COR-L47 (cell line): Measurements from ENCODE around the gene TSPAN16.
"Not testable (repeated sequence)": the region's sequence is repeated elsewhere in the genome, so short reads cannot be mapped to it uniquely, and the experiment has no call there.

ENCODE experiments used
- DNase-seq: peaks from one replicate; lab custom pipeline; 2025; lab: John Stamatoyannopoulos, UW

Gene TSPAN16

GRCh38 chr19:11345122-11345803, 49.3 kb downstream of the TSPAN16 start:
- no peak for DNase-seq

DNA sequence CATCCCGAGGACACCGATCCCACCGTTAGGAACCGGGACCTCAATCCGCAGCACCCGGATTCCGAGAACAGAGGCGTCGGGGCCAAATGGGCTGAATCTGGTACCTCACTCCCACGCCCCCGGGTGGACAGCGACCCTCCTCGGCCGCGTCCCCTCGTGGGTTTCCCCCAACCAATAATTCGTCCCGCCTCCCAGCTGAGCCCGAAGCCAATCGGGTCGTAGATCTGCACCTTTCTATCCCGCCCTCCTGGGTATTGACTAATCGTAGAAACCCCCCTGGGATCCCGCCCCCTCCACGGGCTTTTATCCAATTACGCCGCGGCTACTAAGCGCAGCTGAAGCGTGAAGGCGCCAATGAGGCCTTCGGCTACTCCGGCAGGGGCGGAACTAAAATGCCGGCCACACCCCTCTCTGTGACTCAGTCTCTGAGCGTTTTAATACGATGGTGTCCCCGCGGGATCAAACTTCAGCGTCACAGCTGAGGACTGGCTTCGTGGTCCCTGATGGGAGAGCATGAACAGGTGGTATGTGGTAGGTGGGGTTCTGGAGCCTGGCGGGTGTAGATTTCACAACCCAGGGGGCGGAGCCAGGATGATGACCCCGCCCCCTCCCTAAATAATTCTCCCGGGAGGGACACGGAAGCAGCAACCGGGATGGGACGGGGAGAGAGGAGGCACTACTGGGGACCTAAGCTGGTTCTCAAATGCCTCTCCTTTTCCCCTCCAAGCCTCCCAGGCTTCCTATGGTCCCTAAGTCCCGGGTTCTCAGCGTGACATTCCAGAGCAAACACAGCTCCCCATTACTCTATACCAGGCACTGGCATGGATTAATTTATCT, 50.4 kb downstream of the TSPAN16 start, which contains the start of the genes CCDC159 and TMEM205:
CCDC159 (plus strand) TSS at position 416 of the 837 bp plus-strand sequence; CDS start at position 504, 88 bp downstream.
TMEM205 (minus strand) TSS at position 165 of the 837 bp plus-strand sequence. CDS start 649 bp downstream, outside the sequence.
- DNase-seq: peak; percentile 100

GRCh38 chr19:11347546-11348039, 51.6 kb downstream of the TSPAN16 start:
- no peak for DNase-seq

- no peak for DNase-seq
Measured at GRCh38 chr19:11349171-11349570, 53.2 kb downstream of the TSPAN16 start.

DNA sequence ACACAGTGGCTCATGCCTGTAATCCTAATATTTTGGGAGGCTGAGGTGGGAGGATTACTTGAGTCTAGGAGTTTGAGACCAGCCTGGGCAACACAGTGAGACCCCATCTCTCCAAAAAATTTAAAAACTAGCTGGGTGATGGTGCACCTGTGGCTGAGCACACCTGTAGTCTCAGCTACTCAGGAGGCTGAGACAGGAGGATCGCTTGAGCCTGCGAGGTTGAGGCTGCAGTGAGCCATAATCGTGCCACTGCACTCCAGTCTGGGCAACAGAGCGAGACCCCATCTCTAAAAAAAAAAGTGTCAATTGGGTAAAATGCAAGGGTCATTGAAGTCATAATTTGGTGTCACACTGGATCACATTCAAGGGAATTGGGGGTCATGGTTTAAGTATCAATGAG, 58.1 kb downstream of the TSPAN16 start:
- DNase-seq: not testable (repeated sequence)

- DNase-seq: peak; percentile 83
Measured at GRCh38 chr19:11355160-11356073, 59.5 kb downstream of the TSPAN16 start, which contains the start of gene PLPPR2. Gene PLPPR2, plus strand, starts transcription at chr19:11355432. Its CDS starts 2,242 bp downstream, at chr19:11357674.

GRCh38 chr19:11356074-11356397, 60.1 kb downstream of the TSPAN16 start:
- no peak for DNase-seq

DNA sequence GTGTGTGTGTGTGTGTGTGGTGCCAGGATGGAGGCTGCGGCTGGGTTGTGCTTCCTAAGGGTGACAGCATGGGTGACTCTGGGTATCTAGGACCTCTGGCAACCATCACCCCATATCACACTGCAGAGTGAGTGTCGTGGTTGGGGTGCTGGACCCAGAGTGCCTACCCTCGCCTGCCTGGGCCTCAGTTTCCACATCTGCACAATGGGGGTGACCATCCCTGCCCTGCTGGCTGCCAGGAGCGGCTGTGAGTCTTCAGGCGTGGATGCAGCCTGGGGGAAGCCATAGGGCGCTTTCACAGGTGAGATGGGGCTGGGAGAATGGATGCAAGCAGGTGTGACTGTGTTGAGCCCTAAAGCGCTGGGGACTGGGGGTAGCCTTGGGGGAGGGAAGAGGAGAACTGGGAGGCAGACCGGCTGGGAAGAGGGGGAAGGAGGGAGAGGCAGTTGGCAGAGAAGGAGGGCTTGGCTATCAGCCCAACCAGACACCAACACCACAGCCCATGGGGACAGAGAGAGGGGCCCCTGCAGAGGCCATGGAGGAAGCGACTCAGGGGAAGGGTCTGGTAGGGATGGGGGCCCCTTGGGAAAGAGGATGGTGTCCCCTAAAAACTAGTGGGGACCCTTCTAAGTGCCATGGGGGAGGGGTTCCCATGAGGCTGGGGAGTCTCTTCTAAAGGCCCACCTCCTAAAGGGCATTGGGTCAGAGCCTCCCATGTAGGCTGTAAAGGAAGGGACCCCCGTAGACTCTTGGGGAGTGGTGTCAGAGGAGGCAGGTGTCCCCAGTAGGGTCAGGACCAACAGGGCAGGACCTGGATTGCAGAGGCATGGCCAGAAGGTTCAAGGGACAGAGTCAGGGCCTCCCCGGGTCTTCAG, 61.0 kb downstream of the TSPAN16 start:
- DNase-seq: no peak

- DNase-seq: no peak
Measured at GRCh38 chr19:11359421-11359820, 63.5 kb downstream of the TSPAN16 start.

DNA sequence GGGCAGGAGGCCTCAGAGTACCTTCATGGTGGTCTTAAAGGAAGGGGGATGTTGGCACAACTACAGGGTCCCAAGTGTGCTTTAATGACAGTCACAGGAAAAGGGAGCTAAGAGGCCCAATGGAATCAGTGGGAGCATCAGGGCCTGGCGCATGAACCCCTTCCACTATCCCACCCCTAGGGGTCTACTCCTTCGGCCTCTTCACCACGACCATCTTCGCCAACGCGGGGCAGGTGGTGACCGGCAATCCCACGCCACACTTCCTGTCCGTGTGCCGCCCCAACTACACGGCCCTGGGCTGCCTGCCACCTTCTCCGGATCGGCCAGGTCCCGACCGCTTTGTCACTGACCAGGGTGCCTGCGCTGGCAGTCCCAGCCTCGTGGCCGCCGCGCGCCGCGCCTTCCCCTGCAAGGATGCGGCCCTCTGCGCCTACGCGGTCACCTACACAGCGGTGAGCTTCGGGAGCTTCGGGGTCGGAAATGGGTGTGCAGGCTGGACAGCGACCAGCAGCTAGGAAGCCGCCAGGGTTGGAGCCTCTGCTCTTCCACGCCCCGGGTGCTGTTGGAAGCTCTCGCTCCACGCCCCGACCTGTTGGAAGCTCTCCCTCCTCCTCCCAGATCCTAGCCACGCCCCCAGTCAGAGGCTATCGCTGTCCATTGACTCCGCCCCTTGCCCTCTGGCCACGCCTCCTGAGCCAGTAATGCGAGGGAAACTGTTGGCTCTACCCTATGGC, 65.2 kb downstream of the TSPAN16 start:
- DNase-seq: no peak

DNA sequence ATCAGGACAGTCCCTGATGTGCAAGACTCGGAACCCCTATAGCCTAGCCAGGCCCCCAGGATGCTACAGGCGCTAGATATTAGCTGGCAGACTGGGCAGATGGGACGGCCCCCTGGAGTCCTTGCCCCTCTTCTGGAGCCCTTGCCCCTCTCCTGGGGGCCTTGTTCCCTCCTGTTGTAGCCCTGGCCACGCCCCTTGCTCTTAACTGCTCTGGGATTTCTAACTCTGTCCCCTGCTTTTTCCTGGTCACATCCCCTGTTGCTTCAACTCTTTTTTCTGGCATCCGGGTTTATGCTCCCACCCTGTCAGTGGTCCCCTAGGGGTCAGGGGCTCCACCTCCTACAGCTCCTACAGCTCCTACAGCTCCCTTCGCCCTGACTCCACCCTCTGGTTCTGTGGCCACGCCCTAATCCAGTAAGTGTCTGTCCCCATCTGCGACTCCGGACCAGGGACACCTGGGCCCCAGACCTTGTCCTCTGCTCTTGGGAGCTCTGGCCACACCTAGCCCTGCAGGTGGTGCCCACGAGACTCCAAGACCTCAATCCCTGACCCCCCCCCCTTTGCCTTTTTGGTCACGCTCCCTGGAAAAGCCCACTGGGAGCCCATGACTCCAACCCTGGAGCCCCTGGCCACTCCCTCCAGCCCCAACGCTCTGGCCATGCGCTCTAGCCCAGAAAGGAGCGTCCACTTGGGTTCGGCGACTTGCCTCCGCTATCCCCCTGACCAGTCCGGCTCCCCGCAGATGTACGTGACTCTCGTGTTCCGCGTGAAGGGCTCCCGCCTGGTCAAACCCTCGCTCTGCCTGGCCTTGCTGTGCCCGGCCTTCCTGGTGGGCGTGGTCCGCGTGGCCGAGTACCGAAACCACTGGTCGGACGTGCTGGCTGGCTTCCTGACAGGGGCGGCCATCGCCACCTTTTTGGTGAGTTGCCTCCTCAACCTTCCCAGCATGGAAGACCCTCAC, 66.1 kb downstream of the TSPAN16 start:
- DNase-seq: no peak

- DNase-seq: no peak
Measured at GRCh38 chr19:11363881-11364280, 67.9 kb downstream of the TSPAN16 start.

- DNase-seq: no peak
Measured at GRCh38 chr19:11364296-11364904, 68.4 kb downstream of the TSPAN16 start.

- DNase-seq: no peak
Measured at GRCh38 chr19:11364935-11365334, 69.0 kb downstream of the TSPAN16 start.
